Stimulated activated naive CD8-positive, alpha-beta T cell treated with anti-CD3 and anti-CD28 coated beads, Interleukin-15, amount 100 ng/mL, for 72 hours (primary cell): ENCODE measurements around the gene OR8G5.
A peak's percentile ranks its signal among the peaks of the same experiment; 100 is the strongest.
"Not testable (repeated sequence)": the region's sequence is repeated elsewhere in the genome, so short reads cannot be mapped to it uniquely, and the experiment has no call there.

ENCODE experiments used
- ATAC-seq: fragments of 150-1000 bp; cut with Tn5 transposase; 2 replicates; pipeline ENCODE4 v1.10.0; 2021; ENCODE audit warnings: mild to moderate bottlenecking, moderate library complexity
- DNase-seq, 2 donors: peaks; one replicate each; pipeline ENCODE4 v3.0.0; 2021 to 2022
- H3K27ac Mint-ChIP-seq, 2 donors: one replicate each; pipeline ENCODE4 v1.8.0; 2022; ENCODE audit warnings: mild to moderate bottlenecking in 2 of 2, mixed read lengths in 2 of 2, moderate library complexity in 2 of 2
- H3K27me3 Mint-ChIP-seq: one replicate; pipeline ENCODE4 v1.8.0; 2022; ENCODE audit warnings: mixed read lengths
- H3K4me1 Mint-ChIP-seq: one replicate; pipeline ENCODE4 v1.8.0; 2022; ENCODE audit warnings: mild to moderate bottlenecking, mixed read lengths
- H3K4me3 Mint-ChIP-seq, 2 donors: one replicate each; pipeline ENCODE4 v1.8.0; 2022; ENCODE audit warnings: mild to moderate bottlenecking in 2 of 2, mixed read lengths in 2 of 2, moderate library complexity in 1 of 2
- H3K9me3 Mint-ChIP-seq, 2 donors: one replicate each; pipeline ENCODE4 v1.8.0; 2022; ENCODE audit warnings: mixed read lengths in 2 of 2

OR8G5 gene

GRCh38 chr11:124270886-124271285, 14.7 kb downstream of the OR8G5 start:
- not testable (repeated sequence) for ATAC-seq, H3K27ac Mint-ChIP-seq, H3K27me3 Mint-ChIP-seq, DNase-seq, H3K4me3 Mint-ChIP-seq, H3K9me3 Mint-ChIP-seq, H3K4me1 Mint-ChIP-seq

DNA sequence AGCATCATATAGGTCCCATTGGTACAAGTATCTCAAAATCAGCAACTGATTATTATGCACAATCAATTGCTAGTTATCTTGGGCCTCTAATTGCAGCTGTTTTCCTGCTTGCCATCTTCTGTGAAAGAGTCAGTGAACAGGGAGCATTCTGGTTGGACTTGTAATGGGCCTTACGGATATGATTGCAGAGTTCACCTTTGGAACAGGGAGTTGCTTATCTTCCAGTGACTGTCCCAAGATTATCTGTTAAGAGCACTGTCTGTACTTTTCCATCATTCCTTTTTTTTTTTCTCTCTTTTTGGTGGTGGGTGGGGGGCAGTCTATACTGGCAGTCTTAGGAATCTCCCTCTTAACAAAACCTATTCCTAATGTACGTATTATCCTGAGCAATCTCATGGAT, 17.8 kb downstream of the OR8G5 start:
- Mint-ChIP-seq H3K4me1 (no peaks in the 10 kb centered on the region), H3K27me3 (peaks cover 10% of the 10 kb centered on the region)

GRCh38 chr11:124276081-124276480, 19.9 kb downstream of the OR8G5 start:
- H3K27ac Mint-ChIP-seq = no peak overlapping the region
- H3K4me1 Mint-ChIP-seq = no peaks in the 10 kb centered on the region
- H3K4me3 Mint-ChIP-seq = no peak overlapping the region
- DNase-seq (no peak), ATAC-seq (peak; percentile 67)
- peaks cover 10% of the 10 kb centered on the region for H3K27me3 Mint-ChIP-seq
- H3K9me3 Mint-ChIP-seq = peaks cover 0 to 18% of the 10 kb centered on the region in 2 donors

More for the DNA sequence above, 17.8 kb downstream of the OR8G5 start:
- Mint-ChIP-seq H3K4me3 (no peak overlapping the region), H3K9me3 (no peaks in the 10 kb centered on the region), H3K27ac (no peak overlapping the region)
- ATAC-seq (no peak), DNase-seq (no peak)

- Mint-ChIP-seq H3K27ac (no peak overlapping the region), H3K27me3 (peaks cover 10% of the 10 kb centered on the region), H3K4me1 (no peaks in the 10 kb centered on the region), H3K9me3 (peaks cover 0 to 26% of the 10 kb centered on the region in 2 donors), H3K4me3 (no peak overlapping the region)
- no peak for DNase-seq
- peak; percentile 33 for ATAC-seq
Observed at GRCh38 chr11:124277207-124277606, 21.0 kb downstream of the OR8G5 start.

DNA sequence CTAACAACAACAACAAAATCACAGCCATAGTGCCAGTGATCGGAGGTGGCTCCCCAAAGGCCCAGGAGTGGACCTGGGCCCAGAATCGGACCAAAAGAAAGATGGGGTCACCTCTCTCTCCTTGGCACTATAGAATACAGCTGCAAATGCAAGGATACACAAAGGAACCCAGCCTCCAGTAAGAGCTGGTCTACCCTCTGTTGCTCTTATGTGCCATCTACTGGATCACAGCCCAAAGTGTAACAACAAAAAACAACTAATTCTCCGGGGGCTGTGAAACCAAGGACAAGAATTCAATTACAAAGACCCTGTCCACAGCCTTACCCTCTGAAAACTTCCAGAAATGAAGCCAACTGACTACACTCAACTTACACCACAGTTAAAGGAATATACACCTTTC, 21.6 kb downstream of the OR8G5 start:
- no peak for DNase-seq
- Mint-ChIP-seq H3K9me3 (peaks cover 0 to 26% of the 10 kb centered on the region in 2 donors), H3K27me3 (peaks cover 10% of the 10 kb centered on the region), H3K27ac (no peak overlapping the region), H3K4me1 (no peaks in the 10 kb centered on the region), H3K4me3 (no peak overlapping the region)
- no peak for ATAC-seq

DNA sequence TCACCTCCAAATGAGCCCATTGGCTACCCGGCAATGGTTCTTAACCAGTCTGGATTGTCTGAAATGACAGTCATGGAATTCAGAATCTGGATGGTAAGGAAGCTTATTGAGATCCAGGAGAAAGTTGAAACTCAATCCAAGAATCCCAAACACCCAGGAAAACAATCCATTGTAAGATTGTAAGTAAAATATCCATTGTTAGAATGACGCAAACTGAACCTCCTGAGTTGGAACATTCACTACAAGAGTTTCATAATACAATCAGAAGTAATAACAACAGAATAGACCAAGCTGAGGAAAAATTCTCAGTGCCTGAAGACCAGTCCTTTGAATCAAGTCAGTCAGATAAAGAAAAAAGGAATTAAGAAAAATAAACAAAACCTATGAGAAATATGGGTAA, 22.1 kb downstream of the OR8G5 start:
- Mint-ChIP-seq H3K27me3 (peaks cover 10% of the 10 kb centered on the region), H3K4me3 (no peak overlapping the region), H3K9me3 (peaks cover 0 to 30% of the 10 kb centered on the region in 2 donors), H3K4me1 (no peaks in the 10 kb centered on the region), H3K27ac (no peak overlapping the region)
- no peak for ATAC-seq
- DNase-seq = no peak

DNA sequence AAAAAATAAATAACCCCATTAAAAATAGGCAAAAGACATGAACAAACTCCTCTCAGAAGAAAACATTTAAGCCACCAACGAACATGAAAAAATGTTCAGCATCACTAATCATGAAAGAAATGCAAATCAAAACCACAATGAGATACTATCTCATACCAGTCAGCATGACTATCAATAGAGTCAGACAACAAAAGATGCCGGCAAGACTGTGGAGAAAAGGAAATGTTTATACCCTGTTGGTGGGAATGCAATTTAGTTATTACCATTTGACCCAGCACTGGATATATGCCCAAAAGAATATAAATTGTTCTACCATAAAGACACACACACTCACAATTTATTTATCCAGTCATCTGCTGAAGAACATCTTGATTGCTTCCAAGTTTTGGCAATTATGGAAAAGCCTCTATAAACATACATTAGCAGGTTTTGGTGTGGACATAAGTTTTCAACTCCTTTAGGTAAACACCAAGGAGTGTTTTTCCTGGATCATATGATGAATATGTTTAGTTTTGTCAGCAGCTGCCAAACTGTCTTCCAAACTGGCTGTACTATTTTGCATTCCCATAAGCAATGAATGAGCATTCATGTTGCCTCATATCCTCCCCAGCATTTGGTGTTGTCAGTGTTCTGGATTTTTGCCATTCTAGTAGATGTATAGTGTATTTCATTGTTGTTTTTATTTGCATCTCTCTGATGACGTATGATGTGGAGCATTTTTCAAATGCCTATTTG, 29.6 kb downstream of the OR8G5 start:
- H3K27ac Mint-ChIP-seq = no peak overlapping the region
- no peak for DNase-seq
- no peak for ATAC-seq
- H3K27me3 Mint-ChIP-seq = no peaks in the 10 kb centered on the region
- no peaks in the 10 kb centered on the region for H3K4me1 Mint-ChIP-seq
- H3K4me3 Mint-ChIP-seq = no peak overlapping the region
- peaks cover 3 to 34% of the 10 kb centered on the region in 2 donors for H3K9me3 Mint-ChIP-seq

- no peak overlapping the region for H3K4me3 Mint-ChIP-seq
- H3K9me3 Mint-ChIP-seq = peaks cover 0 to 7% of the 10 kb centered on the region in 2 donors
- no peaks in the 10 kb centered on the region for H3K4me1 Mint-ChIP-seq
- ATAC-seq (no peak), DNase-seq (no peak)
- H3K27ac Mint-ChIP-seq = no peak overlapping the region
- no peaks in the 10 kb centered on the region for H3K27me3 Mint-ChIP-seq
Observed at GRCh38 chr11:124294687-124295086, 38.5 kb downstream of the OR8G5 start.

GRCh38 chr11:124296016-124296415, 39.8 kb downstream of the OR8G5 start:
- no peak for ATAC-seq
- Mint-ChIP-seq H3K27me3 (no peaks in the 10 kb centered on the region), H3K9me3 (peaks cover 0 to 7% of the 10 kb centered on the region in 2 donors), H3K4me3 (no peak overlapping the region), H3K27ac (no peak overlapping the region), H3K4me1 (no peaks in the 10 kb centered on the region)
- DNase-seq = no peak

- Mint-ChIP-seq H3K4me3 (no peak overlapping the region), H3K27me3 (no peaks in the 10 kb centered on the region), H3K4me1 (no peaks in the 10 kb centered on the region), H3K27ac (no peak overlapping the region), H3K9me3 (no peaks in the 10 kb centered on the region)
- ATAC-seq (no peak), DNase-seq (no peak)
Observed at GRCh38 chr11:124297921-124298320, 41.7 kb downstream of the OR8G5 start.

DNA sequence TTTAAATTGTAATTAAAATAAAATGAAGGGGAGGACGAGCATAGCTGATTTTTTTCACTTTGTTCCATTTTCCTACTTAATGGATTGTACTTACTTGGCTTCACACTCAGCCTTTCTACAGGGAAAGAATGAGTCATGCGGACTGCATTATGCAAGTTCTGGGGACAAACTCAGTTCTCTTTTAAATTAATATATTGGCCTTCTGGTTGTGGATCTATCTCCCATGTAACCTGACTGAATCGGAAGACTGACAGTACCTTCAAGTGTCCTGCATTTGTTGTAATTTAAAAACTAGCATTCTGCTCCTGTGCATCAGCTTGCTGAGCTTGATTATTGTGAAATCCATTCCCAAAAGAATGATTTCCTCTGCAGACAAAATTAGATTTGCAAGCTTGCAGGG, 45.4 kb downstream of the OR8G5 start:
- no peaks in the 10 kb centered on the region for H3K9me3 Mint-ChIP-seq
- H3K27ac Mint-ChIP-seq = no peak overlapping the region
- no peaks in the 10 kb centered on the region for H3K4me1 Mint-ChIP-seq
- no peak overlapping the region for H3K4me3 Mint-ChIP-seq
- no peak for DNase-seq
- ATAC-seq = no peak
- peaks cover 2% of the 10 kb centered on the region for H3K27me3 Mint-ChIP-seq

DNA sequence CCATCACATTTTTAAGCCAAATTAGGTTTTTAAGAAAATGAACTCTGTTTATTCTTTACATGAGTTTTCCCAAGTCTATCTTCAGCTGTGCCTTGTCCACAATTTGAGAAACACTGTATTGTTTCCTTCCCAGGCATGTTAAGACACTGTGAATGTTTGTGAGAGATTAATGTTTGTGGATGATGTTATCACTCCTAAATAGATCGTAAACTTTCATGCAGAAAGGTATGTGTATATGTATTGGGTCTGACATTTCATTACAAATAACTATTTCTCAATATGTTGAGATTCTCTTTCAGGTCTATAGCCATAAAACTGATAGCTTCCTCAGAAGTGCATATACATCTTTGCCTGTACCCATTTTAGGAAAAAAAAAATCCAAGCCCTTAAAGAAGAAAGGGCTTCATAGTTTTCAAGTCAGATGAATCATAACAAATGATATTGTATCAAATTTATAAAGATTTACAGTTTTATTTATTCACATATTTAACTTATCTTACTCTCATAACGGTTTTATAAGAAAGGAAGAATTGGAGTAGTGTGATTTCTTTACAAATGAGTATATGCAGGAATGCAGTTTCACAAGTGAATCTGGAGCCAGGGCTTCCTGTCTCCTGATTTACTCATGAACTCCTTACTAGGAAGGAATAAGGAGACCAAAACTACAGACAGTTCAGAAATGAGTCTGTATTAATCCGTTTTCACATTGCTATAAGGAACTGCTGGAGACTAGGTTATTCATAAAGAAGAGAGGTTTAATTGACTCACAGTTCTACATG, 46.4 kb downstream of the OR8G5 start:
- ATAC-seq (no peak), DNase-seq (no peak)
- Mint-ChIP-seq H3K9me3 (no peaks in the 10 kb centered on the region), H3K4me3 (no peak overlapping the region), H3K27me3 (peaks cover 7% of the 10 kb centered on the region), H3K4me1 (no peaks in the 10 kb centered on the region), H3K27ac (no peak overlapping the region)

DNA sequence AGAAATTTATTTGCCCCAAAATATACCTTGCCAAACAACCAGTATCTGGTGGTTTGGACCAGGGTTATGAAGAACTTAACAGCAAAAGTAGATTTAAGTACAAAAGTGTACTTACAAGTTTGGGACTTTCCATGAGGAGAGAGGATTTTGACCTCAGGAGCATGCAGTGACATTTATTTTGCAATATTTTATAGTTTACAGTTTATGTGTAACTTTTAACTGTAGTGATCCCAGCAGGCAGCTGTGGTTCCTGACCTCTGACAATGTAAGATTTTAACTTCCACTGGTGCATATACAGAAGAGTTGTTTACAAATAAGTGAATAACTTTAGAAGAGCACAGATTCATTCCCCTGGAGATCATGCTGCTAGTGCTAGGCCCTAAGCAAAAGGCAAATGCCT, 50.9 kb downstream of the OR8G5 start:
- DNase-seq (no peak), ATAC-seq (no peak)
- H3K27ac Mint-ChIP-seq = no peak overlapping the region
- no peaks in the 10 kb centered on the region for H3K4me1 Mint-ChIP-seq
- peaks cover 7% of the 10 kb centered on the region for H3K27me3 Mint-ChIP-seq
- H3K4me3 Mint-ChIP-seq = no peak overlapping the region
- H3K9me3 Mint-ChIP-seq = no peaks in the 10 kb centered on the region

GRCh38 chr11:124310721-124311120, 54.5 kb downstream of the OR8G5 start:
- no peaks in the 10 kb centered on the region for H3K4me1 Mint-ChIP-seq
- H3K27ac Mint-ChIP-seq = no peak overlapping the region
- no peak overlapping the region for H3K4me3 Mint-ChIP-seq
- DNase-seq (no peak), ATAC-seq (no peak)
- no peaks in the 10 kb centered on the region for H3K9me3 Mint-ChIP-seq
- H3K27me3 Mint-ChIP-seq = peaks cover 7% of the 10 kb centered on the region

DNA sequence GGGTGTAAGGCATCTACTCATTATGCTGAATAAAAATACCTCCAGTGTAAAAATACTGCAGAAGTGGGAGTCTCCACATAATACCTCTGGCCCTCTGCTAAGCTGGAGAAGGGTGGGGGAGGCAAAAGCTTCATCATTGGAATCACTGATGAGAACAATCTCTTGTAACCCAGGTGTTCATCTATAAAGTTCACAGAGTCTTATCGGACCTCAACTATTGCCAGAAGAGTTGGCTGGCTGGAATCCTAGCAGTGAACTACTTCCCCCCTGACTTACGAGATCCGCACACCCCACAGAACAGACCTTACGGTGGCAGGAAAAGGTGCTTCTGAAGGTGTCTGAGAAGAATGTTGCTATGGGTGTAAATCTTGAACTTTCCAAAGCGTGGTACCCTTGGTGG, 55.1 kb downstream of the OR8G5 start:
- H3K27ac Mint-ChIP-seq = no peak overlapping the region
- no peak for DNase-seq
- H3K9me3 Mint-ChIP-seq = no peaks in the 10 kb centered on the region
- H3K4me1 Mint-ChIP-seq = no peaks in the 10 kb centered on the region
- no peak for ATAC-seq
- H3K27me3 Mint-ChIP-seq = peaks cover 7% of the 10 kb centered on the region
- no peak overlapping the region for H3K4me3 Mint-ChIP-seq

- Mint-ChIP-seq H3K9me3 (no peaks in the 10 kb centered on the region), H3K27me3 (peaks cover 4% of the 10 kb centered on the region), H3K27ac (no peak overlapping the region), H3K4me1 (no peaks in the 10 kb centered on the region), H3K4me3 (no peak overlapping the region)
- ATAC-seq (no peak), DNase-seq (no peak)
Observed at GRCh38 chr11:124311670-124312069, 55.5 kb downstream of the OR8G5 start.
